Keratinocyte (primary cell): ENCODE data around the gene PLD1. TPM values are rescaled to one million over a fixed set of nuclear protein-coding genes. Genes with fewer than 3 reads are reported as not detected.

ENCODE experiments used
- DNase-seq: peaks from one replicate; pipeline ENCODE4 v3.0.0-alpha.2; 2011; ENCODE audit warnings: low read depth, missing footprints, low spot score
- FAIRE-seq: peaks from 2 replicates; lab custom pipeline; 2011; peaks lifted over from hg19 to GRCh38; lab: Jason Lieb, UNC
- H2AFZ ChIP-seq: 2 replicates; pipeline ENCODE4 v1.6.0; 2012; ENCODE audit warnings: low read length, control low read depth, inconsistent platforms; ENCODE audit not compliant: control insufficient read depth
- H3K27ac ChIP-seq: 2 replicates; pipeline ENCODE4 v1.5.1; 2011; ENCODE audit warnings: low read length; ENCODE audit not compliant: control insufficient read depth, insufficient read depth
- H3K27me3 ChIP-seq: 3 replicates; pipeline ENCODE4 v1.6.0; 2011; ENCODE audit warnings: low read length; ENCODE audit not compliant: control insufficient read depth, insufficient read depth; ENCODE audit errors: extremely low read depth
- H3K36me3 ChIP-seq, 2 experiments: 2 replicates in 1 of 2; 3 replicates in 1 of 2; pipeline ENCODE4 v1.5.1; 2011; ENCODE audit warnings: low read length in 2 of 2, mild to moderate bottlenecking in 1 of 2; ENCODE audit not compliant: control insufficient read depth in 2 of 2, insufficient read depth in 2 of 2; ENCODE audit errors: extremely low read depth in 1 of 2
- H3K4me1 ChIP-seq: 3 replicates; pipeline ENCODE4 v1.5.1; 2011; ENCODE audit warnings: low read length; ENCODE audit not compliant: control insufficient read depth, insufficient read depth; ENCODE audit errors: extremely low read depth
- H3K4me2 ChIP-seq: 3 replicates; pipeline ENCODE4 v1.6.0; 2011; ENCODE audit warnings: low read depth, low read length; ENCODE audit not compliant: control insufficient read depth, insufficient read depth; ENCODE audit errors: extremely low read depth
- H3K4me3 ChIP-seq, 3 experiments: fragments of 200-600 bp in 1 of 3; sonication (generic) in 1 of 3; 2 replicates in 2 of 3; 3 replicates in 1 of 3; pipeline ENCODE4 v1.5.1; 2011 to 2016; ENCODE audit warnings: low read length in 3 of 3, mild to moderate bottlenecking in 3 of 3, control low read depth in 2 of 3, inconsistent platforms in 1 of 3, low read depth in 1 of 3, mixed read lengths in 1 of 3, mixed run types in 1 of 3, moderate library complexity in 1 of 3; ENCODE audit not compliant: control insufficient read depth in 2 of 3, insufficient read depth in 2 of 3; ENCODE audit errors: extremely low read depth in 1 of 3
- H3K79me2 ChIP-seq: 2 replicates; pipeline ENCODE4 v1.6.0; 2012; ENCODE audit warnings: low read length; ENCODE audit not compliant: control insufficient read depth, insufficient read depth
- H3K9ac ChIP-seq: 3 replicates; pipeline ENCODE4 v1.6.0; 2011; ENCODE audit warnings: low read length; ENCODE audit not compliant: control insufficient read depth, insufficient read depth; ENCODE audit errors: extremely low read depth
- H3K9me1 ChIP-seq: 3 replicates; pipeline ENCODE4 v1.6.0; 2011; ENCODE audit warnings: low read length; ENCODE audit not compliant: control insufficient read depth, insufficient read depth; ENCODE audit errors: extremely low read depth
- H3K9me3 ChIP-seq: 2 replicates; pipeline ENCODE4 v1.5.1; 2012; ENCODE audit warnings: low read depth, low read length; ENCODE audit not compliant: control insufficient read depth
- H4K20me1 ChIP-seq: 3 replicates; pipeline ENCODE4 v1.6.0; 2011; ENCODE audit warnings: low read length; ENCODE audit not compliant: control insufficient read depth, insufficient read depth; ENCODE audit errors: extremely low read depth
- EZH2 ChIP-seq: IDR thresholded peaks from one replicate; pipeline ENCODE4 v1.6.1; 2012; ENCODE audit warnings: inconsistent platforms, mild to moderate bottlenecking, low read length, moderate library complexity
- dilution Hi-C: fragments of 300-500 bp; cut with MboI; formaldehyde crosslinking; loops from one replicate; pipeline ENCODE4 v1.7.0; 2020; ENCODE audit warnings: low sequenced_read_pairs; ENCODE audit not compliant: extremely low pct_ligation_motif_present
- polyA plus RNA-seq, 5 experiments: library from polyadenylated mRNA; depleted of rRNA in 3 of 5; stranded (reverse) in 3 of 5; stranded (forward) in 1 of 5; unstranded in 1 of 5; fragments of >200 nt; gene quantifications; 1 replicate in 1 of 5; 2 replicates in 3 of 5; 3 replicates in 1 of 5; pipeline versions ENCODE4 v1.2.1 to v1.2.3, GENCODE V29; 2011 to 2012; ENCODE audit warnings: missing spikeins in 2 of 5, low read depth in 1 of 5, low replicate concordance in 1 of 5
- TF ChIP-seq, protein P1 (sequence below), 3 experiments: IDR thresholded peaks in 1 of 3; conservative IDR thresholded peaks in 1 of 3; optimal IDR thresholded peaks in 1 of 3; 2 replicates in 2 of 3; 3 replicates in 1 of 3; pipeline versions ENCODE3 to v1.5.1; 2011; ENCODE audit warnings: low read length in 3 of 3, mild to moderate bottlenecking in 3 of 3, moderate library complexity in 2 of 3, control low read depth in 1 of 3, inconsistent platforms in 1 of 3; ENCODE audit not compliant: insufficient read depth in 2 of 3; ENCODE audit errors: extremely low read depth in 1 of 3

The PLD1 gene
- polyA plus RNA-seq, 1 donor (not counting 4 experiments of a cell fraction or from before 2014, with no cell fraction given) = 14.7 TPM

DNA sequence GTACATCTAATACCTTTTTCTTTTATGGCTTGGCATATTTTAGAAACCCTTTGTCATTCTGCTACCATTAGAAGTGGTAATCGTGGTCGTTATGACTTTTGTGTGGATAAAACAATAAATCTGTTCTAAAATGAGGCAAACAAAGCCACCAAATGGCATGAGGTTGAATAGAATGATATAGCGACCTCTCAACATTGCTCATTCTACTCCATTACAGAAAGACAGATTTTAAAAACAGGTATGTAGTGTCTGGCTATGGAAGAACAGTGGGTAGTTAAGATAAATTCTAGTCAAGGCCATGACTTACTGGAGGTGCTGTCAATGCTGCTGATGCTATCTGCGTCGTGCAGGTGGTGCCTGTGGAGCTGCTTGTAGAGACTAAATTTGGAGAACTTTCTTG lies 123.2 kb downstream of the PLD1 start:
- Histone ChIP-seq H3K4me2 (no peak overlapping the region), H3K27me3 (no peaks in the 10 kb centered on the region), H3K9me3 (no peaks in the 10 kb centered on the region), H3K9ac (no peak overlapping the region), H3K9me1 (no peaks in the 10 kb centered on the region), H4K20me1 (no peaks in the 10 kb centered on the region), H3K4me1 (no peaks in the 10 kb centered on the region), H3K4me3 (no peak overlapping the region), H3K36me3 (no peaks in the 10 kb centered on the region), H3K27ac (no peak overlapping the region), H3K79me2 (no peaks in the 10 kb centered on the region), H2AFZ (no peak overlapping the region)
- FAIRE-seq (no peak), DNase-seq (no peak)
- dilution Hi-C loops = no loop called here
- TF ChIP-seq, protein P1, sequence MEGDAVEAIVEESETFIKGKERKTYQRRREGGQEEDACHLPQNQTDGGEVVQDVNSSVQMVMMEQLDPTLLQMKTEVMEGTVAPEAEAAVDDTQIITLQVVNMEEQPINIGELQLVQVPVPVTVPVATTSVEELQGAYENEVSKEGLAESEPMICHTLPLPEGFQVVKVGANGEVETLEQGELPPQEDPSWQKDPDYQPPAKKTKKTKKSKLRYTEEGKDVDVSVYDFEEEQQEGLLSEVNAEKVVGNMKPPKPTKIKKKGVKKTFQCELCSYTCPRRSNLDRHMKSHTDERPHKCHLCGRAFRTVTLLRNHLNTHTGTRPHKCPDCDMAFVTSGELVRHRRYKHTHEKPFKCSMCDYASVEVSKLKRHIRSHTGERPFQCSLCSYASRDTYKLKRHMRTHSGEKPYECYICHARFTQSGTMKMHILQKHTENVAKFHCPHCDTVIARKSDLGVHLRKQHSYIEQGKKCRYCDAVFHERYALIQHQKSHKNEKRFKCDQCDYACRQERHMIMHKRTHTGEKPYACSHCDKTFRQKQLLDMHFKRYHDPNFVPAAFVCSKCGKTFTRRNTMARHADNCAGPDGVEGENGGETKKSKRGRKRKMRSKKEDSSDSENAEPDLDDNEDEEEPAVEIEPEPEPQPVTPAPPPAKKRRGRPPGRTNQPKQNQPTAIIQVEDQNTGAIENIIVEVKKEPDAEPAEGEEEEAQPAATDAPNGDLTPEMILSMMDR (optimal IDR thresholded peaks at IDR 0.05 in 1 of 3, IDR thresholded peaks at IDR 0.05 in 1 of 3, conservative IDR thresholded peaks at IDR 0.05 in 1 of 3; ENCODE audit: extremely low read depth in 1 of 3, insufficient read depth in 2 of 3, low read length in 3 of 3) = no peak
- TF ChIP-seq EZH2 = no peak

DNA sequence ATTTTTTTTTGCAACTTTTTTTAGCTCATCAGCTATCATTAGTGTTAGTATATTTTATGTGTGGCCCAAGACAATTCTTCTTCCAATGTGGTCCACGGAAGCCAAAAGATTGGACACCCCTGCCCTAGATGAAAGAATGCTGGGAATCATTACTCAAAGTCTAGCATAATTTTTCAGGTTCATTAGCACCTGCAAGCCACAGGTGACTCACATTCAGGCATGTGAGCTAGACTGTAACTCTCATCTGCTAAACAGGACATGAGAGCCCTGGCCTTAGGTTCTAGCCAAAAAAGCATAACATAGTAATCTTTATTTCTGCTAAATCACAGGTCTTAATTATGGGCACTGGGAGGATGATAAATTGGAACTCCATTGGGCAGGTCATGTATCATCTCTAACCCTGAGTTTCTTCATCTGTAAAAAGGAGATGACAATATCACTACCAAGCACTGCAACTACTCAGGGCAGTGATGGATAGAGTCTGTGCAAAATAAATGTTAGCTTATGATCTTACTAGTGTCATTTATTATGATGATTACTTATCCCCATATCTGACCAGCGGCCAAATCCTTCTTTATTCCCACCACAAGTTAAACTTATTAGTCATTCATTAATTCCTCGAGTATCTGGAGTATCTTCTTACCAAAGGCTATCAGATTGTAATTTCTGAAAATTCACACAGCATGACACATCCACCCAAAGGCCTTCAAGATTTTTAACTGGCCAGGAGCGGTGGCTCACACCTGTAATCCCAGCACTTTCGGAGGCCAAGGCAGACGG lies 125.0 kb downstream of the PLD1 start:
- no peaks in the 10 kb centered on the region for H3K36me3 ChIP-seq
- TF ChIP-seq EZH2 = no peak
- TF ChIP-seq, protein P1 (optimal IDR thresholded peaks at IDR 0.05 in 1 of 3, IDR thresholded peaks at IDR 0.05 in 1 of 3, conservative IDR thresholded peaks at IDR 0.05 in 1 of 3; ENCODE audit: extremely low read depth in 1 of 3, insufficient read depth in 2 of 3, low read length in 3 of 3) = no peak

More for the DNA sequence above, 125.0 kb downstream of the PLD1 start:
- no peaks in the 10 kb centered on the region for H4K20me1 ChIP-seq
- no peaks in the 10 kb centered on the region for H3K79me2 ChIP-seq
- no peak overlapping the region for H2AFZ ChIP-seq
- no peak overlapping the region for H3K27ac ChIP-seq
- H3K4me1 ChIP-seq = no peaks in the 10 kb centered on the region
- H3K9ac ChIP-seq = no peak overlapping the region
- no peak overlapping the region for H3K4me3 ChIP-seq
- no peaks in the 10 kb centered on the region for H3K27me3 ChIP-seq
- no peak overlapping the region for H3K4me2 ChIP-seq
- H3K9me1 ChIP-seq = no peaks in the 10 kb centered on the region
- no peaks in the 10 kb centered on the region for H3K9me3 ChIP-seq
- DNase-seq = no peak
- dilution Hi-C loops = no loop called here
- FAIRE-seq = no peak
